ENCODE measurements around the gene PLIN3.
"Not testable (repeated sequence)": the region's sequence is repeated elsewhere in the genome, so short reads cannot be mapped to it uniquely, and the experiment has no call there.

Gene PLIN3

GRCh38 chr19:4878491-4878968 is 11.1 kb upstream of the PLIN3 start:
- ATAC-seq (replicated peaks): no peak

GRCh38 chr19:4877753-4878490 is 10.5 kb upstream of the PLIN3 start:
- peaks cover 3% of the 10 kb centered on the region for H3K36me3 Mint-ChIP-seq (ENCODE audit: insufficient read depth)
- no peak for DNase-seq
- H3K27ac Mint-ChIP-seq: peak overlapping the region in 1 of 2 donors; percentile 44
- no peak for ATAC-seq (replicated peaks)
- H3K9me3 Mint-ChIP-seq: no peaks in the 10 kb centered on the region
- peaks cover 2 to 4% of the 10 kb centered on the region in 2 donors for H3K4me1 Mint-ChIP-seq (ENCODE audit: low read depth in 2 of 2)
- no peaks in the 10 kb centered on the region for H3K27me3 Mint-ChIP-seq
- no peak overlapping the region for H3K4me3 Mint-ChIP-seq

More at GRCh38 chr19:4878491-4878968, 11.1 kb upstream of the PLIN3 start:
- peaks cover 3% of the 10 kb centered on the region for H3K36me3 Mint-ChIP-seq (ENCODE audit: insufficient read depth)
- no peaks in the 10 kb centered on the region for H3K9me3 Mint-ChIP-seq
- peak overlapping the region in 1 of 2 donors; percentile 44 for H3K27ac Mint-ChIP-seq
- no peak overlapping the region for H3K4me3 Mint-ChIP-seq
- no peaks in the 10 kb centered on the region for H3K27me3 Mint-ChIP-seq
- peaks cover 2 to 4% of the 10 kb centered on the region in 2 donors for H3K4me1 Mint-ChIP-seq (ENCODE audit: low read depth in 2 of 2)
- no peak for DNase-seq

GRCh38 chr19:4873930-4874329 is 6.5 kb upstream of the PLIN3 start:
- DNase-seq (no peak), ATAC-seq (replicated peaks) (no peak)
- no peak overlapping the region for H3K4me3 Mint-ChIP-seq
- no peaks in the 10 kb centered on the region for H3K27me3 Mint-ChIP-seq
- H3K36me3 Mint-ChIP-seq (ENCODE audit: insufficient read depth): no peaks in the 10 kb centered on the region
- H3K4me1 Mint-ChIP-seq (ENCODE audit: low read depth in 2 of 2): peaks cover 7 to 9% of the 10 kb centered on the region in 2 donors
- H3K9me3 Mint-ChIP-seq: no peaks in the 10 kb centered on the region
- no peak overlapping the region for H3K27ac Mint-ChIP-seq

- Mint-ChIP-seq H3K27me3 (no peaks in the 10 kb centered on the region), H3K4me1 (ENCODE audit: low read depth in 2 of 2) (peaks cover 7 to 16% of the 10 kb centered on the region in 2 donors), H3K9me3 (no peaks in the 10 kb centered on the region), H3K36me3 (ENCODE audit: insufficient read depth) (peaks cover 7% of the 10 kb centered on the region), H3K4me3 (no peak overlapping the region), H3K27ac (no peak overlapping the region)
- ATAC-seq (replicated peaks) (no peak), DNase-seq (no peak)
Observed at GRCh38 chr19:4871711-4872110, 4.2 kb upstream of the PLIN3 start.

- H3K27ac Mint-ChIP-seq: no peak overlapping the region
- no peak for DNase-seq
Observed at GRCh38 chr19:4870025-4870700, 2.7 kb upstream of the PLIN3 start.

GRCh38 chr19:4868286-4868834 is 893 bp upstream of the PLIN3 start:
- ATAC-seq (replicated peaks) (no peak), DNase-seq (no peak)
- Mint-ChIP-seq H3K27ac (peak overlapping the region; percentile 76 to 88), H3K4me3 (peak overlapping the region; percentile 79 to 84), H3K27me3 (no peaks in the 10 kb centered on the region), H3K36me3 (ENCODE audit: insufficient read depth) (peaks cover 11% of the 10 kb centered on the region), H3K4me1 (ENCODE audit: low read depth in 2 of 2) (peaks cover 10 to 22% of the 10 kb centered on the region in 2 donors), H3K9me3 (no peaks in the 10 kb centered on the region)

More at GRCh38 chr19:4870025-4870700, 2.7 kb upstream of the PLIN3 start:
- Mint-ChIP-seq H3K27me3 (no peaks in the 10 kb centered on the region), H3K9me3 (no peaks in the 10 kb centered on the region), H3K4me3 (no peak overlapping the region), H3K36me3 (ENCODE audit: insufficient read depth) (peaks cover 7% of the 10 kb centered on the region), H3K4me1 (ENCODE audit: low read depth in 2 of 2) (peaks cover 10 to 18% of the 10 kb centered on the region in 2 donors)
- ATAC-seq (replicated peaks): no peak

- peak overlapping the region; percentile 76 to 88 for H3K27ac Mint-ChIP-seq
- H3K27me3 Mint-ChIP-seq: no peaks in the 10 kb centered on the region
- no peaks in the 10 kb centered on the region for H3K9me3 Mint-ChIP-seq
- ATAC-seq (replicated peaks) (peak; percentile 18), DNase-seq (peak; percentile 19 to 28 (median 21))
- peaks cover 5 to 17% of the 10 kb centered on the region in 2 donors for H3K4me1 Mint-ChIP-seq (ENCODE audit: low read depth in 2 of 2)
- peaks cover 16% of the 10 kb centered on the region for H3K36me3 Mint-ChIP-seq (ENCODE audit: insufficient read depth)
- peak overlapping the region; percentile 79 to 84 for H3K4me3 Mint-ChIP-seq
Observed at GRCh38 chr19:4866595-4867424, 657 bp downstream of the PLIN3 start.

GRCh38 chr19:4861147-4861546 is 6.3 kb downstream of the PLIN3 start:
- Mint-ChIP-seq H3K4me3 (no peak overlapping the region), H3K9me3 (no peaks in the 10 kb centered on the region), H3K4me1 (ENCODE audit: low read depth in 2 of 2) (peaks cover 0 to 5% of the 10 kb centered on the region in 2 donors), H3K27me3 (no peaks in the 10 kb centered on the region), H3K36me3 (ENCODE audit: insufficient read depth) (peaks cover 33% of the 10 kb centered on the region), H3K27ac (no peak overlapping the region)
- no peak for ATAC-seq (replicated peaks)
- no peak for DNase-seq

GRCh38 chr19:4859697-4860096 is 7.8 kb downstream of the PLIN3 start:
- no peak overlapping the region for H3K4me3 Mint-ChIP-seq
- ATAC-seq (replicated peaks): no peak
- peaks cover 0 to 5% of the 10 kb centered on the region in 2 donors for H3K4me1 Mint-ChIP-seq (ENCODE audit: low read depth in 2 of 2)
- H3K27me3 Mint-ChIP-seq: no peaks in the 10 kb centered on the region
- H3K27ac Mint-ChIP-seq: no peak overlapping the region
- no peak for DNase-seq
- no peaks in the 10 kb centered on the region for H3K9me3 Mint-ChIP-seq
- peaks cover 33% of the 10 kb centered on the region for H3K36me3 Mint-ChIP-seq (ENCODE audit: insufficient read depth)

- peaks cover 21% of the 10 kb centered on the region for H3K36me3 Mint-ChIP-seq (ENCODE audit: insufficient read depth)
- not testable (repeated sequence) for H3K4me1 Mint-ChIP-seq (ENCODE audit: low read depth in 2 of 2); H3K27me3 Mint-ChIP-seq; ATAC-seq (replicated peaks); H3K9me3 Mint-ChIP-seq; H3K27ac Mint-ChIP-seq; H3K4me3 Mint-ChIP-seq; DNase-seq
Observed at GRCh38 chr19:4856468-4856867, 11.0 kb downstream of the PLIN3 start.

GRCh38 chr19:4853506-4853905 is 14.0 kb downstream of the PLIN3 start:
- H3K9me3 Mint-ChIP-seq; H3K27ac Mint-ChIP-seq; ATAC-seq (replicated peaks); DNase-seq; H3K27me3 Mint-ChIP-seq; H3K4me1 Mint-ChIP-seq (ENCODE audit: low read depth in 2 of 2); H3K4me3 Mint-ChIP-seq: not testable (repeated sequence)
- H3K36me3 Mint-ChIP-seq (ENCODE audit: insufficient read depth): peaks cover 13% of the 10 kb centered on the region

GRCh38 chr19:4852484-4852883 is 15.0 kb downstream of the PLIN3 start:
- H3K27me3 Mint-ChIP-seq: no peaks in the 10 kb centered on the region
- peaks cover 3 to 4% of the 10 kb centered on the region in 2 donors for H3K4me1 Mint-ChIP-seq (ENCODE audit: low read depth in 2 of 2)
- DNase-seq (no peak), ATAC-seq (replicated peaks) (no peak)
- no peaks in the 10 kb centered on the region for H3K9me3 Mint-ChIP-seq
- no peak overlapping the region for H3K27ac Mint-ChIP-seq
- H3K36me3 Mint-ChIP-seq (ENCODE audit: insufficient read depth): peaks cover 5% of the 10 kb centered on the region
- H3K4me3 Mint-ChIP-seq: no peak overlapping the region

All from effector memory CD8-positive, alpha-beta T cell (primary cell).